HepG2 (cell line): ENCODE measurements around the gene P3H4. TPM values are rescaled to one million over a fixed set of nuclear protein-coding genes. Genes with fewer than 3 reads are reported as not detected.

Source experiments
- ATF2 ChIP-seq: sonication (generic); formaldehyde crosslinking; IDR thresholded peaks from 2 replicates; pipeline ENCODE4 v1.4.0; 2020; ENCODE audit warnings: missing genetic modification reagents
- FOXA3 ChIP-seq: IDR thresholded peaks from 2 replicates; pipeline ENCODE4 v1.6.1; 2016; ENCODE audit warnings: missing genetic modification reagents, missing compliant biosample characterization
- FOXM1 ChIP-seq: sonication (generic); formaldehyde crosslinking; IDR thresholded peaks from 2 replicates; pipeline ENCODE4 v1.5.0; 2020; ENCODE audit warnings: missing genetic modification reagents
- IKZF5 ChIP-seq: IDR thresholded peaks from 2 replicates; pipeline ENCODE4 v1.6.1; 2018; ENCODE audit warnings: missing genetic modification reagents, mild to moderate bottlenecking, missing compliant biosample characterization
- JUN ChIP-seq: sonication (generic); formaldehyde crosslinking; IDR thresholded peaks from 2 replicates; pipeline ENCODE4 v1.4.0; 2020; ENCODE audit warnings: mild to moderate bottlenecking, missing genetic modification reagents
- MED13 ChIP-seq: sonication (generic); formaldehyde crosslinking; IDR thresholded peaks from 2 replicates; pipeline ENCODE4 v1.5.0; 2020; ENCODE audit warnings: missing genetic modification reagents
- ONECUT2 ChIP-seq: sonication (generic); formaldehyde crosslinking; IDR thresholded peaks from 2 replicates; pipeline ENCODE4 v1.4.0; 2020; ENCODE audit warnings: missing genetic modification reagents
- PHF5A ChIP-seq: IDR thresholded peaks from one replicate; pipeline ENCODE4 v1.6.1; 2018; ENCODE audit warnings: low read depth, missing genetic modification reagents; ENCODE audit not compliant: unreplicated experiment
- SATB2 ChIP-seq: sonication (generic); formaldehyde crosslinking; IDR thresholded peaks from 2 replicates; pipeline ENCODE4 v1.5.0; 2020; ENCODE audit warnings: missing genetic modification reagents
- THAP9 ChIP-seq: sonication (generic); formaldehyde crosslinking; IDR thresholded peaks from 2 replicates; pipeline ENCODE4; 2020; ENCODE audit warnings: missing genetic modification reagents, mild to moderate bottlenecking, borderline replicate concordance
- TMF1 ChIP-seq: sonication (generic); formaldehyde crosslinking; IDR thresholded peaks from 2 replicates; pipeline ENCODE4 v1.8.1; 2022; ENCODE audit warnings: low read depth, missing genetic modification reagents
- ZKSCAN8 ChIP-seq: IDR thresholded peaks from 2 replicates; pipeline ENCODE4 v1.6.1; 2016; ENCODE audit warnings: borderline replicate concordance, missing genetic modification reagents, missing compliant biosample characterization
- ZNF383 ChIP-seq: sonication (generic); formaldehyde crosslinking; IDR thresholded peaks from 2 replicates; pipeline ENCODE4 v1.4.0; 2020; ENCODE audit warnings: missing genetic modification reagents, mild to moderate bottlenecking, borderline replicate concordance
- ZNF639 ChIP-seq: conservative IDR thresholded peaks from 2 replicates; pipeline ENCODE4 v1.6.1; 2018; ENCODE audit warnings: missing genetic modification reagents
- ZNF879 ChIP-seq: sonication (generic); formaldehyde crosslinking; IDR thresholded peaks from 2 replicates; pipeline ENCODE4 v1.8.1; 2023; ENCODE audit warnings: missing genetic modification reagents
- ZZZ3 ChIP-seq: sonication (generic); formaldehyde crosslinking; IDR thresholded peaks from 2 replicates; pipeline ENCODE4 v1.4.0; 2020; ENCODE audit warnings: missing genetic modification reagents, mild to moderate bottlenecking, borderline replicate concordance
- polyA plus RNA-seq, 8 experiments: library from polyadenylated mRNA; depleted of rRNA in 3 of 8; stranded (reverse) in 7 of 8; unstranded in 1 of 8; fragments of >200 nt; fragmentation: Illumina TruSeq in 4 of 8; extraction: Trizol in 4 of 8; gene quantifications; 2 replicates each; pipeline versions ENCODE4 v1.2.1 to v1.2.3, GENCODE V29; 2011 to 2016; ENCODE audit warnings: low read depth in 4 of 8, missing spikeins in 1 of 8, mixed read lengths in 1 of 8; ENCODE audit not compliant: insufficient read depth in 1 of 8
- total RNA-seq, 5 experiments: library from RNA; depleted of rRNA; stranded (reverse); fragments of >200 nt; fragmentation: Illumina TruSeq; extraction: Trizol; gene quantifications; 2 replicates each; pipeline ENCODE4 v1.2.3, GENCODE V29; 2016; ENCODE audit warnings: low read depth in 1 of 5

P3H4 gene
- total and polyA plus RNA-seq, 2 of the 13 experiments (the other 11 are each of a cell fraction or from before 2014, with no cell fraction given) = 37.1 to 50.6 TPM

- TF ChIP-seq THAP9 (no peak), TMF1 (CRISPR knock-in tag) (no peak; the same call in 1 of the 2 replicates), ZNF639 (no peak), ONECUT2 (CRISPR knock-in tag) (no peak), FOXA3 (CRISPR knock-in tag) (no peak; the same call in 1 of the 2 replicates), PHF5A (no peak), ATF2 (0 out of 2 replicates have a peak, but pooled peaks have one; percentile 15), ZKSCAN8 (no peak), FOXM1 (no peak), ZNF383 (CRISPR knock-in tag) (no peak), ZNF879 (no peak), IKZF5 (CRISPR knock-in tag) (0 out of 2 replicates have a peak, but pooled peaks have one; percentile 30), MED13 (no peak), JUN (CRISPR knock-in tag) (0 out of 2 replicates have a peak, but pooled peaks have one; percentile 55), ZZZ3 (no peak), SATB2 (no peak)
These were observed 11.0 kb downstream of the P3H4 start (continued) for GRCh38 chr17:41800601-41801373.
